A549 (cell line): ENCODE results near the gene ST14.

Source experiments
- BCL3 ChIP-seq: fragments of >200 bp; sonication (Bioruptor Twin); formaldehyde crosslinking; IDR thresholded peaks from 3 replicates; pipeline ENCODE4 v1.6.1; 2016
- BHLHE40 ChIP-seq: IDR thresholded peaks from 2 replicates; pipeline ENCODE4 v1.6.1; 2012; ENCODE audit warnings: low read depth, low read length, inconsistent platforms
- CEBPB ChIP-seq, 2 experiments: fragments of >200 bp in 1 of 2; sonication (Bioruptor Twin) in 1 of 2; formaldehyde crosslinking in 1 of 2; IDR thresholded peaks; 2 replicates each; pipeline ENCODE4 v1.6.1; 2012 to 2016
- EP300 ChIP-seq, 2 experiments: fragments of >200 bp; sonication (Bioruptor Twin); formaldehyde crosslinking; IDR thresholded peaks; 2 replicates in 1 of 2; 3 replicates in 1 of 2; pipeline ENCODE4 v1.6.1; 2016 to 2017
- HEYL ChIP-seq: fragments of 250-450 bp; sonication (Bioruptor Pico); IDR thresholded peaks from 2 replicates; pipeline ENCODE4 v1.8.0; 2021; ENCODE audit warnings: mild to moderate bottlenecking, moderate library complexity
- MYC ChIP-seq: IDR thresholded peaks from 2 replicates; pipeline ENCODE4 v1.6.1; 2012; ENCODE audit warnings: mild to moderate bottlenecking, inconsistent platforms, low read length, improper control_type of control experiment, borderline replicate concordance
- NFE2L2 ChIP-seq: fragments of 150-350 bp; conservative IDR thresholded peaks from 2 replicates; pipeline ENCODE4 v1.6.1; 2014; ENCODE audit warnings: low read length
- NR3C1 ChIP-seq: fragments of >200 bp; sonication (Bioruptor Twin); formaldehyde crosslinking; IDR thresholded peaks from 3 replicates; pipeline ENCODE4 v1.6.1; 2017
- POLR2AphosphoS2 ChIP-seq: conservative IDR thresholded peaks from 2 replicates; pipeline ENCODE4 v1.6.1; 2012; ENCODE audit warnings: low read length, improper control_type of control experiment, inconsistent platforms
- RAD21 ChIP-seq, 2 experiments: fragments of >200 bp in 1 of 2; sonication (Bioruptor Twin) in 1 of 2; formaldehyde crosslinking in 1 of 2; IDR thresholded peaks in 1 of 2; conservative IDR thresholded peaks in 1 of 2; 2 replicates in 1 of 2; 3 replicates in 1 of 2; pipeline ENCODE4 v1.6.1; 2012 to 2018; ENCODE audit warnings: inconsistent platforms in 1 of 2
- RFX5 ChIP-seq: fragments of 450-650 bp; IDR thresholded peaks from 2 replicates; pipeline ENCODE4 v1.7.1; 2014; ENCODE audit warnings: antibody characterized with exemption, mild to moderate bottlenecking, moderate library complexity
- TF ChIP-seq, protein P1 (sequence below): fragments of >200 bp; sonication (Bioruptor Twin); formaldehyde crosslinking; IDR thresholded peaks from 3 replicates; pipeline ENCODE4 v1.5.1; 2016
- TF ChIP-seq, protein P2 (sequence below): fragments of 250-450 bp; sonication (Bioruptor Pico); IDR thresholded peaks from 2 replicates; pipeline ENCODE4 v1.5.0; 2021; ENCODE audit warnings: mild to moderate bottlenecking, moderate library complexity, borderline replicate concordance
- TF ChIP-seq, protein P3 (sequence below): IDR thresholded peaks from 2 replicates; pipeline ENCODE4 v1.6.1; 2012

DNA sequence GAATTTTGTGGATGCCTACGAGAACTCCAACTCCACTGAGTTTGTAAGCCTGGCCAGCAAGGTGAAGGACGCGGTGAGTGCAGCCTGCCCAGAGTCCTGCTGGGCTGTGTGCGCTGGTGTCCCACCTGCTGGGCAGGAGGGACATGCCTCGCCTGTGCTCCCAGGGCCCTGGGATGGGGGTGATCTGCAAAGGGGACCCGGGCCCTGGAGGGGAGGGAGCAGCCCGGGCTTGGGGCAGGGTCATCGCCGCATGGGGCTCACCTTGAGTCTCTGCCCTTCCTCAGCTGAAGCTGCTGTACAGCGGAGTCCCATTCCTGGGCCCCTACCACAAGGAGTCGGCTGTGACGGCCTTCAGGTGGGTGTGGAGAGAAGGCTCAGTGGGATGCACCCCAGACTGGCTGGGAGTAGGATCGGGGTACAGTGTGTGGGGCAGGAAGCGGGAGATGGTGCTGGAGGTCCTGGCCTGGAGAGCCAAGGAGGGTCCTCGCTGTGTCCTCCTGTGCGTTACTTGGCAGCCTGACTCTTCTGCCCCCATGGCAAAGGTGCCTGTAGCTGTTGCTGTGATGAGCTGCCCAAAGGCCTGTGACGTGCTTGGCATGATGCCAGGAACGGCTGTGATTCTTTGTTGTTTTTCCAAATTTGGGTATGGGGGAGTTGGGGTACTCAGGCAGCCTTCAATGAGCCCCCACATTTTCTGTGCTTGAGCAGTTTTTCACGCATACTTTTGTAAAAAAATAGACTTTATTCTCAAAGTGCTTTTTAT lies 29.2 kb downstream of the ST14 start:
- TF ChIP-seq, protein P1, sequence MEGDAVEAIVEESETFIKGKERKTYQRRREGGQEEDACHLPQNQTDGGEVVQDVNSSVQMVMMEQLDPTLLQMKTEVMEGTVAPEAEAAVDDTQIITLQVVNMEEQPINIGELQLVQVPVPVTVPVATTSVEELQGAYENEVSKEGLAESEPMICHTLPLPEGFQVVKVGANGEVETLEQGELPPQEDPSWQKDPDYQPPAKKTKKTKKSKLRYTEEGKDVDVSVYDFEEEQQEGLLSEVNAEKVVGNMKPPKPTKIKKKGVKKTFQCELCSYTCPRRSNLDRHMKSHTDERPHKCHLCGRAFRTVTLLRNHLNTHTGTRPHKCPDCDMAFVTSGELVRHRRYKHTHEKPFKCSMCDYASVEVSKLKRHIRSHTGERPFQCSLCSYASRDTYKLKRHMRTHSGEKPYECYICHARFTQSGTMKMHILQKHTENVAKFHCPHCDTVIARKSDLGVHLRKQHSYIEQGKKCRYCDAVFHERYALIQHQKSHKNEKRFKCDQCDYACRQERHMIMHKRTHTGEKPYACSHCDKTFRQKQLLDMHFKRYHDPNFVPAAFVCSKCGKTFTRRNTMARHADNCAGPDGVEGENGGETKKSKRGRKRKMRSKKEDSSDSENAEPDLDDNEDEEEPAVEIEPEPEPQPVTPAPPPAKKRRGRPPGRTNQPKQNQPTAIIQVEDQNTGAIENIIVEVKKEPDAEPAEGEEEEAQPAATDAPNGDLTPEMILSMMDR, result no peak
- no peak for TF ChIP-seq RFX5
- TF ChIP-seq RAD21 (conservative IDR thresholded peaks at IDR 0.05 in 1 of 2, IDR thresholded peaks at IDR 0.05 in 1 of 2), result no peak
- no peak for TF ChIP-seq NFE2L2
- no peak for TF ChIP-seq NR3C1
- TF ChIP-seq, protein P2, sequence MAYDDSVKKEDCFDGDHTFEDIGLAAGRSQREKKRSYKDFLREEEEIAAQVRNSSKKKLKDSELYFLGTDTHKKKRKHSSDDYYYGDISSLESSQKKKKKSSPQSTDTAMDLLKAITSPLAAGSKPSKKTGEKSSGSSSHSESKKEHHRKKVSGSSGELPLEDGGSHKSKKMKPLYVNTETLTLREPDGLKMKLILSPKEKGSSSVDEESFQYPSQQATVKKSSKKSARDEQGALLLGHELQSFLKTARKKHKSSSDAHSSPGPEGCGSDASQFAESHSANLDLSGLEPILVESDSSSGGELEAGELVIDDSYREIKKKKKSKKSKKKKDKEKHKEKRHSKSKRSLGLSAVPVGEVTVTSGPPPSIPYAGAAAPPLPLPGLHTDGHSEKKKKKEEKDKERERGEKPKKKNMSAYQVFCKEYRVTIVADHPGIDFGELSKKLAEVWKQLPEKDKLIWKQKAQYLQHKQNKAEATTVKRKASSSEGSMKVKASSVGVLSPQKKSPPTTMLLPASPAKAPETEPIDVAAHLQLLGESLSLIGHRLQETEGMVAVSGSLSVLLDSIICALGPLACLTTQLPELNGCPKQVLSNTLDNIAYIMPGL (CRISPR knock-in tag), result no peak
- no peak for TF ChIP-seq BCL3
- TF ChIP-seq HEYL (CRISPR knock-in tag), result no peak
- no peak for TF ChIP-seq POLR2AphosphoS2
- TF ChIP-seq, protein P3, sequence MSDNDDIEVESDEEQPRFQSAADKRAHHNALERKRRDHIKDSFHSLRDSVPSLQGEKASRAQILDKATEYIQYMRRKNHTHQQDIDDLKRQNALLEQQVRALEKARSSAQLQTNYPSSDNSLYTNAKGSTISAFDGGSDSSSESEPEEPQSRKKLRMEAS, result no peak
- no peak for TF ChIP-seq CEBPB (IDR thresholded peaks at IDR 0.05)
- no peak for TF ChIP-seq MYC
- TF ChIP-seq EP300 (IDR thresholded peaks at IDR 0.05), result no peak
- no peak for TF ChIP-seq BHLHE40
